Astrocyte of the cerebellum (primary cell): ENCODE results near the gene UBE2E2.

ENCODE experiments used
- DNase-seq: peaks from one replicate; pipeline ENCODE4 v3.0.0-alpha.2; 2011; ENCODE audit warnings: low read depth
- H3K4me3 ChIP-seq: 2 replicates; pipeline ENCODE4 v1.5.1; 2011; ENCODE audit warnings: mild to moderate bottlenecking, low read depth, low read length, moderate library complexity
- in situ Hi-C: cut with HindIII; loops from 2 replicates; pipeline ENCODE4 v1.10.0; 2017; ENCODE audit warnings: low sequenced_read_pairs
- TF ChIP-seq, protein P1 (sequence below): IDR thresholded peaks from 2 replicates; pipeline ENCODE4 v1.5.1; 2012; ENCODE audit warnings: low read length, low read depth, moderate library complexity, mild to moderate bottlenecking; ENCODE audit errors: missing control alignments

Gene UBE2E2

DNA sequence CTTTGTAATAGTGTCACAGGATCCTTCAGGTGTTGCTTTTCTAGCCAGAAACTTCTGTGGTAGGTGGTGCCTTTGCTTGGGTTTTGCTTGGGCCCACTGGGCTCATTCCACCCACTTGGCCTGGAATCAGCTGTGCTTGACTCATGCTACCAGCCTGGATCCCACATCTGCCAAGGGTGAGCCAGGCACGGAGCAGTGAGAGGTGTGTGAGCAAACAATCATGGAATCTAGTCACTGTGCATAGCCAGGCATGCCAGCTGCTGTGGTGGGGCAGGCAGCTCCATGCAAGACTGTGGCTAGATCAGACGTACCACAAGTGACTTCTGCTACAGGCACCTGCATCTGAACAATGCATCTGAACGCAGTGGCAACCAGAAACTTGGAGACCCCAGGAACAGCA, 275.9 kb downstream of the UBE2E2 start:
- H3K4me3 ChIP-seq, result no peak overlapping the region
- TF ChIP-seq, protein P1, sequence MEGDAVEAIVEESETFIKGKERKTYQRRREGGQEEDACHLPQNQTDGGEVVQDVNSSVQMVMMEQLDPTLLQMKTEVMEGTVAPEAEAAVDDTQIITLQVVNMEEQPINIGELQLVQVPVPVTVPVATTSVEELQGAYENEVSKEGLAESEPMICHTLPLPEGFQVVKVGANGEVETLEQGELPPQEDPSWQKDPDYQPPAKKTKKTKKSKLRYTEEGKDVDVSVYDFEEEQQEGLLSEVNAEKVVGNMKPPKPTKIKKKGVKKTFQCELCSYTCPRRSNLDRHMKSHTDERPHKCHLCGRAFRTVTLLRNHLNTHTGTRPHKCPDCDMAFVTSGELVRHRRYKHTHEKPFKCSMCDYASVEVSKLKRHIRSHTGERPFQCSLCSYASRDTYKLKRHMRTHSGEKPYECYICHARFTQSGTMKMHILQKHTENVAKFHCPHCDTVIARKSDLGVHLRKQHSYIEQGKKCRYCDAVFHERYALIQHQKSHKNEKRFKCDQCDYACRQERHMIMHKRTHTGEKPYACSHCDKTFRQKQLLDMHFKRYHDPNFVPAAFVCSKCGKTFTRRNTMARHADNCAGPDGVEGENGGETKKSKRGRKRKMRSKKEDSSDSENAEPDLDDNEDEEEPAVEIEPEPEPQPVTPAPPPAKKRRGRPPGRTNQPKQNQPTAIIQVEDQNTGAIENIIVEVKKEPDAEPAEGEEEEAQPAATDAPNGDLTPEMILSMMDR, result no peak
- in situ Hi-C loops, result no loop called here
- no peak for DNase-seq

- H3K4me3 ChIP-seq, result no peak overlapping the region
- no peak for DNase-seq
- TF ChIP-seq, protein P1, result no peak
- in situ Hi-C loops, result no loop called here
Measured at GRCh38 chr3:23479615-23480328, 276.6 kb downstream of the UBE2E2 start.

GRCh38 chr3:23480329-23480714, 277.2 kb downstream of the UBE2E2 start:
- no peak for DNase-seq
- TF ChIP-seq, protein P1, result no peak
- in situ Hi-C loops, result no loop called here
- no peak overlapping the region for H3K4me3 ChIP-seq

- in situ Hi-C loops, result no loop called here
- no peak for DNase-seq
- TF ChIP-seq, protein P1, result no peak
- no peak overlapping the region for H3K4me3 ChIP-seq
Measured at GRCh38 chr3:23481011-23481615, 278.0 kb downstream of the UBE2E2 start.

GRCh38 chr3:23481616-23482278, 278.6 kb downstream of the UBE2E2 start:
- DNase-seq, result peak; percentile 22
- TF ChIP-seq, protein P1, result no peak
- in situ Hi-C loops, result no loop called here
- no peak overlapping the region for H3K4me3 ChIP-seq

DNA sequence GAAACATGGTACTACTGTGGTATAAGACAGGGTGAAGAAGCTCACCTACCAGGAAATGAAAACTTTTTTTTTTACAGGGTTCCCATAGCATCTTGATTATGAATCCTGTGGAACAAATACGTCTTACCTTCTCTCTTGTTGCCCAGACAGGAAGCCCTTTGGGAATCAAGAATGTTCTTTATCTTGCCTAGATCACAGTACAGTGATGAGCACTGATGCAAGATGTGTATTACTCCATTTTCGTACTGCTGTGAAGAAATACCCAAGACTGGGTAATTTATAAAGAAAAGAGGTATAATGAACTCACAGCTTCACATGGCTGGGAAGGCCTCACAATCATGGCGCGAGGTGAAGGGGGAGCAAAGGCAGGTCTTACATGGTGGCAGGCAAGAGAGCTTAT, 281.3 kb downstream of the UBE2E2 start:
- in situ Hi-C loops, result no loop called here
- no peak for DNase-seq
- no peak overlapping the region for H3K4me3 ChIP-seq
- TF ChIP-seq, protein P1, result no peak
